Adrenal gland (tissue), 12 donors: ENCODE measurements around the gene COL25A1. TPM values are rescaled to one million over a fixed set of nuclear protein-coding genes. Genes with fewer than 3 reads are reported as not detected.

Source experiments
- DNase-seq, 7 donors: peaks; one replicate each; pipeline ENCODE4 v3.0.0-alpha.2; 2019 to 2020
- H3K27ac ChIP-seq, 5 donors: fragments of 200-600 bp; sonication (generic) in 4 of 5; 1 replicate in 3 of 5; 2 replicates in 2 of 5; pipeline versions ENCODE4 v1.5.1 to v1.8.0; 2016 to 2020; ENCODE audit warnings: mild to moderate bottlenecking in 1 of 5
- H3K27me3 ChIP-seq: fragments of 200-600 bp; 2 replicates; pipeline ENCODE4 v1.8.0; 2021
- H3K36me3 ChIP-seq, 2 donors: fragments of 200-600 bp; replicated peaks in 1 of 2; 1 replicate in 1 of 2; 2 replicates in 1 of 2; pipeline versions ENCODE4 v1.5.1 to v1.8.0; 2018 to 2022
- H3K4me1 ChIP-seq, 2 donors: fragments of 200-600 bp; replicated peaks in 1 of 2; 1 replicate in 1 of 2; 2 replicates in 1 of 2; pipeline versions ENCODE4 v1.5.1 to v1.8.0; 2018 to 2021
- H3K4me3 ChIP-seq, 4 donors: fragments of 200-600 bp; sonication (generic) in 3 of 4; one replicate each; pipeline ENCODE4 v1.5.1; 2016 to 2018
- H3K9me3 ChIP-seq, 3 donors: fragments of 200-600 bp; sonication (generic) in 1 of 3; replicated peaks in 1 of 3; 1 replicate in 2 of 3; 2 replicates in 1 of 3; pipeline versions ENCODE4 v1.5.1 to v1.8.0; 2016 to 2021
- POLR2A ChIP-seq, 2 donors: fragments of 450-650 bp; IDR thresholded peaks; one replicate each; pipeline ENCODE4 v1.6.1; 2017; ENCODE audit warnings: antibody characterized with exemption in 2 of 2, mild to moderate bottlenecking in 2 of 2, moderate library complexity in 1 of 2
- WGBS, 4 donors: extraction: QIAGEN DNeasy Blood & Tissue Kit in 2 of 4; methylation state at CpG; one replicate each; pipeline versions ENCODE4 v1.1.5 to v1.1.7; 2013 to 2017; 5-methylcytosine and 5-hydroxymethylcytosine counted together
- intact Hi-C, 2 donors: fragments of 100-400 bp; cut with DNase I; formaldehyde crosslinking; loops; one replicate each; pipeline versions ENCODE4 v1.14.1 to v1.15.0; 2022 to 2023
- polyA plus RNA-seq, 3 donors: library from polyadenylated mRNA; stranded (reverse); fragments of 200-250 nt in 2 of 3; fragments of 350-450 nt in 1 of 3; fragmentation: Illumina TruSeq in 1 of 3; extraction: RNeasy Lipid Tissue Mini Kit (QIAGEN cat#74804) in 1 of 3; gene quantifications; one replicate each; pipeline ENCODE4 v1.2.3, GENCODE V29; 2013 to 2014
- total RNA-seq, 9 donors: library from RNA; depleted of rRNA in 4 of 9; stranded (reverse); fragments of >200 nt in 4 of 9; fragments of 120-200 nt in 1 of 9; fragmentation: NEBNext Ultra II Directional in 1 of 9; extraction: Animal tissue kit (Norgen Biotek cat#: 25700) in 1 of 9; gene quantifications; one replicate each; pipeline versions ENCODE4 v1.1.0 to v1.2.4, GENCODE V29; 2013 to 2023
- TF ChIP-seq, protein P1 (sequence below), 6 experiments: fragments of 450-650 bp in 4 of 6; fragments of 200-600 bp in 2 of 6; sonication (generic) in 1 of 6; IDR thresholded peaks; 1 replicate in 5 of 6; 2 replicates in 1 of 6; pipeline versions ENCODE4 v1.5.1 to v1.8.0; 2016 to 2021; ENCODE audit warnings: antibody characterized with exemption in 6 of 6, mild to moderate bottlenecking in 2 of 6, moderate library complexity in 1 of 6
- donor health status: healthy with polysubstance abuse.
- donor health status: Bipolar disorder and iron deficiency.
- donor health status: DM: yes; HTN: yes; CAD: no.
- donor health status: DM: no; HTN: no; CAD: no.
- donor health status: DM: no; HTN: no; CAD: no.
- donor health status: DM: yes; HTN: yes; CAD: no.

The COL25A1 gene
- total and polyA plus RNA-seq, 12 donors = 0.05 to 2.1 (median 0.47) TPM

DNA sequence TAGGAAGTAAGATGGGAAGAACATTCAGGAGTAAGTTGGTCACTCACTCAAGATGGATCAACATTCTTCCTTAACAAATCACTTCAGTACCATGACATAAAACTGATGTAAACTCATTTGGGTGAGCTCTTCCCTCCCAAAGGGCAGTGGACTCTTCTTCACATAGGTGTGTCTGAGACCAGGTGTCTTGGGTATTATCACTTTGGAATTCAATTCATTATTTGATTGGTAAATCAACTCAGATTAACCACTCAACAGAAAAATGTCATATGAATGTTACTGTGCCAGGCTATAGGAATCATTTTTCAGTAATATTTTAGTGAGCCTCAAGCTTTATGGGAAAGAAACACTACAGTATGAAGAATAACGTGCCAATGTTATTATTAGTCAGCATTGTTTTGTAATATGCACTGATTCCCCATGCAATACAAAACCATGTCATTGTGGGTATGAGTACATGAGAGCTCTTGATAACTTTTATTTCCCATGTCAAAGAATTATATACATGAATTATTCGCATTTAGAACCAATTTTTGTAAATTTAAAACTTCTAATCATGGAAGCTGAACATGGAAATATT is 481.0 kb downstream of the COL25A1 start:
- TF ChIP-seq POLR2A (IDR thresholded peaks at IDR 0.05) = no peak
- TF ChIP-seq, protein P1, sequence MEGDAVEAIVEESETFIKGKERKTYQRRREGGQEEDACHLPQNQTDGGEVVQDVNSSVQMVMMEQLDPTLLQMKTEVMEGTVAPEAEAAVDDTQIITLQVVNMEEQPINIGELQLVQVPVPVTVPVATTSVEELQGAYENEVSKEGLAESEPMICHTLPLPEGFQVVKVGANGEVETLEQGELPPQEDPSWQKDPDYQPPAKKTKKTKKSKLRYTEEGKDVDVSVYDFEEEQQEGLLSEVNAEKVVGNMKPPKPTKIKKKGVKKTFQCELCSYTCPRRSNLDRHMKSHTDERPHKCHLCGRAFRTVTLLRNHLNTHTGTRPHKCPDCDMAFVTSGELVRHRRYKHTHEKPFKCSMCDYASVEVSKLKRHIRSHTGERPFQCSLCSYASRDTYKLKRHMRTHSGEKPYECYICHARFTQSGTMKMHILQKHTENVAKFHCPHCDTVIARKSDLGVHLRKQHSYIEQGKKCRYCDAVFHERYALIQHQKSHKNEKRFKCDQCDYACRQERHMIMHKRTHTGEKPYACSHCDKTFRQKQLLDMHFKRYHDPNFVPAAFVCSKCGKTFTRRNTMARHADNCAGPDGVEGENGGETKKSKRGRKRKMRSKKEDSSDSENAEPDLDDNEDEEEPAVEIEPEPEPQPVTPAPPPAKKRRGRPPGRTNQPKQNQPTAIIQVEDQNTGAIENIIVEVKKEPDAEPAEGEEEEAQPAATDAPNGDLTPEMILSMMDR (IDR thresholded peaks at IDR 0.05) = no peak
- intact Hi-C loops = no loop called here
- H3K9me3 ChIP-seq = no peaks in the 10 kb centered on the region
- no peaks in the 10 kb centered on the region for H3K27me3 ChIP-seq
- DNase-seq = no peak
- 25 to 64% (median 47%) methylated on average over 2 of the region's 2 CpGs for WGBS, 4 donors
- H3K27ac ChIP-seq = no peak overlapping the region
- no peaks in the 10 kb centered on the region for H3K4me1 ChIP-seq
- H3K4me3 ChIP-seq = no peak overlapping the region
- H3K36me3 ChIP-seq = no peaks in the 10 kb centered on the region

DNA sequence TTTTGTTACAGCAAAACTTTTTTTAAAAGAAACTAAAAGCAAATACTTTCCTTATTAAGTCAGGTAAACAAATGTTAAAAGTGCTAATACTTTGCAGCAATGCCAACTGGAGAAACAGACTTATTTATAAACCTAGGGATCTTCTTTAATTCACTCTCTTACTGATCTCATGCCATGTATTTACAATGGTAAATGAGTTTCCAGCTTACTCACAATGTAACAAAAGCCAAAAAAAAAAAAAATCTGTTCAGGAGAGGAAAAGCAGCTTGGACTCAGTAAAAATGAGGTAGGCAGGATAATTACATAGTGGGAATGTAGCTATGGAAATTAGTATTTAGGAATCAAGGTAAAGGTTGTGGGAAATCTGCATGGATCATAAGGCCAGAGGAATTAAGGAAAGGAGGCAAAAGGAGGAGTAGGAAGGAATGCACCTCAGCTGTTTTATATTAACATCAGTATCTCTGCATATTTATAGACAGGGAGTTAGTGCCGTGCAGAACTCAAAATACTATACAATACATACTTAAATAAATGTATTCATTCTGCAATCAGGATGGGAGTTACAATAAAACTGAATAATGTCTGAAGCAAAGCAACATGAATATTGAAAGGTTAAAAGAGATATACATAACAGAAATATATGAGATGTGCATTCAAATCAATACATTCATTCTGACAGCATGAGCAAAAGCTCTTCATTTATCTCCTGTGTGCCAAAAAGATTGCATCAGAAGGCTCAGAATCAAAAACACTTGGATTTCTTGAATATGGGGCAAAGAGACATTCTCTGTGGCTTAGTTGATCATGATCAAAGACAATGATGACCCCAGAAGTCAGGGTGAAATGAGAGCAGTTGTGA is 481.7 kb downstream of the COL25A1 start:
- WGBS, 4 donors = 78 to 87% (median 83%) methylated on average over 1 of the region's 1 CpG
- intact Hi-C loops = no loop called here
- Histone ChIP-seq H3K9me3 (no peaks in the 10 kb centered on the region), H3K36me3 (no peaks in the 10 kb centered on the region), H3K27ac (no peak overlapping the region), H3K4me3 (no peak overlapping the region), H3K27me3 (no peaks in the 10 kb centered on the region), H3K4me1 (no peaks in the 10 kb centered on the region)
- no peak for TF ChIP-seq POLR2A (IDR thresholded peaks at IDR 0.05)
- TF ChIP-seq, protein P1 (IDR thresholded peaks at IDR 0.05) = no peak
- no peak for DNase-seq

DNA sequence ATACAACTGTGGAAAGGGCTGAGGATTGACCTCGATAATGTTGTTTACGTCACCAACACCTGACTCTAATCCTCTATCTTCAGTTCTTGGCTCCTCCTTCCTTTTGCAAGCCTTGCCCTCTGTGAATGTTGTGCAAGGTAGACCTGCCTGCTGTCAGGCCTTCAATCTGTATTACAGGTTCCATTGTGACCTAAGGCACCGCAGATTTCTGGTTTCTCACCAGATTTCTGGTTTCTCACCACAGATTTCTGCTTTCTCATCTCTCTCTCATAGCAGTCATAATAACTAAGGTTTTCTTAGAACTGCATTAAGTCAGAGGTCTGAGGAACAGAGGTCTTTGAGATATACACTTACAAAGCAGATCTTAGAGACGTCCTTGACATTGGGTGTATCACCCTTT is 488.1 kb downstream of the COL25A1 start:
- 76 to 80% (median 76%) methylated on average over 4 of the region's 4 CpGs for WGBS, 4 donors

DNA sequence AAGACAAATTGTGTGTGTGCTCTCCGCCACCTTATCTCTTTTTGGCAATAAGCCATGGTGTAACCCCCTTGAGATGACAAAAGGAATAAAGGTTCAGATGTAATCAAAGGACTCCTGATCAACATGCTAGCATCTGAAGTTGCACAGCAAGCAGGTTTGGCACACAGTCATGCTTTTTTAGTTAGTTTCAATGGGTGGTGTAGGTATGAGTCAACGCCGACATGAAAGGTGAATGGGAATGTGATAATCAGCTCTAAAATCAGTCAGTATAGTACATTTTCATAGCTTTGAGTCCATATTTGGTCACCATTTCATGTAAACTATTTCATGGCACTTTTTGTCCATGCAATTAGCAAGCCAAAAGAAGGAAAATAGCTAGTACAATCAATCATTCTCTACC is 489.2 kb downstream of the COL25A1 start:
- H3K9me3 ChIP-seq = no peaks in the 10 kb centered on the region
- H3K36me3 ChIP-seq = no peaks in the 10 kb centered on the region
- no peak for DNase-seq
- no peak overlapping the region for H3K4me3 ChIP-seq
- no peaks in the 10 kb centered on the region for H3K27me3 ChIP-seq
- TF ChIP-seq, protein P1 (IDR thresholded peaks at IDR 0.05) = no peak
- TF ChIP-seq POLR2A (IDR thresholded peaks at IDR 0.05) = no peak
- 75 to 88% (median 79%) methylated on average over 3 of the region's 3 CpGs for WGBS, 4 donors
- H3K27ac ChIP-seq = no peak overlapping the region
- H3K4me1 ChIP-seq = no peaks in the 10 kb centered on the region
- intact Hi-C loops = no loop called here

More for the DNA sequence above, 488.1 kb downstream of the COL25A1 start:
- no peaks in the 10 kb centered on the region for H3K9me3 ChIP-seq
- no peak for DNase-seq
- H3K27me3 ChIP-seq = no peaks in the 10 kb centered on the region
- H3K4me1 ChIP-seq = no peaks in the 10 kb centered on the region
- TF ChIP-seq, protein P1 (IDR thresholded peaks at IDR 0.05) = no peak
- no peak for TF ChIP-seq POLR2A (IDR thresholded peaks at IDR 0.05)
- H3K36me3 ChIP-seq = no peaks in the 10 kb centered on the region
- intact Hi-C loops = no loop called here
- no peak overlapping the region for H3K27ac ChIP-seq
- no peak overlapping the region for H3K4me3 ChIP-seq
